Measurements from ENCODE around the gene CFAP47.
"Not testable (repeated sequence)": the region's sequence is repeated elsewhere in the genome, so short reads cannot be mapped to it uniquely, and the experiment has no call there.

Gene CFAP47, protein sequence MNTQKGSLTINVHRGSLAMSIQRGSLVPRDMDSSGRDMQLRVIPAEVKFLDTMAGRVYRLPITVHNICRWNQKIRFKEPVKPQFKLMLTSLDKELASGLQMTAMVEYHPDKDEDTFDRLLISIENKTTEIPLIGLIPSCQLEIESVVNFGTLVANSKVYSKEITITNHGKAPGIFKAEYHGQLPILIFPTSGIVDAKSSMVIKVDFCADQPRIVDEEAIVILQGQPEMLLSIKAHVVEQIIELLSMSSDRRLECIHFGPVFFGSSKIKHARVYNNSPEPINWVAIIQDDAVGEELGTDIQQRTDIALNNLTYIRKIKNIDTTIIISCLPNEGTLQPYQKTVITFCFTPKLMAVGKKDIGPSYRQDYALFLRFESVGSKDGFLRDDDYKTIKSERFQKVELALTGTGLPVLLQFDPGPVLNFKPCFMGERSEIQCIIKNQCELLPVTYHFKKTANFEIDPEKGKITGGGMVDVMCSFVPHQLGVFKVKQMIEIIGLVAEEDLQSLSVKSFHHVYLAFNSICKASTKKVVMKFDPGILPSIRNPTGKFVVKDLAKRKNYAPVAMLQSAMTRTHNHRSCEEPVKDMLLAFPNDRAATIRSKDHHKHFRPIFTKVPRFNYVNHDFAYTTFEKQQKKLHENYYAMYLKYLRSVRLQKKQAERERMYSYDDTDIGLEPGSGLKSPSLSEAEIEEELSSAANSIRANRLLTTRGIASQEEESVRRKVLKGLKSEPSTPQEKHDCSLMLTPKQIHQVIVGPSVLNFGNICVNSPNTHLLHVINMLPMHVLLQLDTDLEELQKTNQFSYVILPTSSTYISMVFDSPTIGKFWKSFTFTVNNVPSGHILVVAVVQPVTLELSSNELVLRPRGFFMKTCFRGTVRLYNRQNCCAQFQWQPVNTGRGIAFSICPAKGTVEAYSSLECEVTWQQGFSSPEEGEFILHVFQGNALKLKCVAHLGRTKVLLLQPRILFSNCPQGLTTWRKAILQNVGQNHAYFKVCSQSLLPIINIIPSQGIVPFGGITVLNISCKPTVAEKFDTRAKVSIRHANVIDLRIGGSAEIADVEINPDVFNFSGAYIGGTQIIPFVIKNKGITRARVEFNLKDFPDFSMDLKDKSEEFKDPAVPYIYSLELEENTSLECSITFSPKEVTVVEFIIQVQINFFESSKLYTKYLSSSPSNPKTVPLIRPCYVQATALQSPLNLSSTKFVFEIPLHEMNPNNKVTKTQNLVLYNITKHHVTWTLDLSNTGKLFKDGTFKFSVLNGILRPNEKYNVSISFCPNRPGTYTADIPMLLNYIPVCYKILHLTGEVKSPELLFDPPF (N-terminal part only)

DNA sequence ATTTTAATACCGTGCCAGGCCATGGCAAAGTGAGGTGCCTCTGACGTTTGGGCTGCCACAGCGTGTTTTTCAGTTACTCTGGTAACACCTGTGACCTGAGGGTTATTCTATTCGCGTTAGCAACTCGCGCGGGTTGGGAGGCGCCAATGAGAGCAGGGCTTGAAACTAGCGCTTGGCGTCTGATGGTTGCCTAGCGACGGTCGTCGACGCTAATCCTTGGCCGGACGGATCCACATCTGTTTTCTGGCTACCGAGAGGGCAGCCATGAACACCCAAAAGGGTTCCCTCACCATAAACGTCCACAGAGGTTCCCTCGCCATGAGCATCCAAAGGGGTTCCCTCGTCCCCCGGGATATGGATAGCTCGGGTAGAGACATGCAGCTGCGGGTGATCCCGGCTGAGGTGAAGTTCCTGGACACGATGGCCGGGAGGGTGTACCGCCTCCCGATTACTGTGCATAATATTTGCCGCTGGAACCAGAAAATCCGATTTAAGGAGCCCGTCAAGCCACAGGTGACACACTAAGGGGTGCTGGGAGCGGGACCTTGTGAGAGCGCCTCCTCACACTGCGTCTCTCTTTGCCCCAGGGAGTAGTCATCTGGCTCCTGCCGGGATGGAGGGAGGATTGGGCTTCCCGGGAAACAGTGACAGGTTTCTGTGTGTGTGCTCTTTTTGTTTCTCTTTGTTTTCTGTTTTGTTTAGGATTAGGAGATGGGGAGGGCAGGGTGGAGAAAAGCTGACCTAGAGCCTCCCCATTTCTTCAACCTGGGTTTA, at the start of gene CFAP47:
Gene CFAP47 (plus strand): TSS at position 199 of the 774 bp plus-strand sequence. CDS start 66 bp downstream, at position 265.
- in situ Hi-C loops (cut with MboI; ENCODE audit: low sequenced_read_pairs), result no loop called here

DNA sequence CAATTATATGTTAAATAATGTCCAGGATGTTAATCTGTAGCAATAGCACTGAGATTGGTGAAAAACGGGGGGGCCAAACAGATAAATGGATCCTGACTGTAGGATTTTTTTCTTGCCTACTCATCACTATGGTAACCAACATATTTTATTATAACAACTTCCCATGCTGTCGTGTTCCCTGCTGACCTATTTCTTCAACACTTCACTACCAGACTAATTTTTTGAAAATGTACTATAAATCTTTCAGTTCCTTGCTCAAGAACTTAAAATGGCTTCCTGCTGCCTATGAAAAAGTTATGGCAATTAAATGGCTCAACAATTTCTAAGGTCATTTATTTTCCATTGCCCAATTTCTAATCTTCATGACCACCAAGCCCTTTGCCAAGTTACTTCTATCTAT, 38.9 kb upstream of the CFAP47 start:
- in situ Hi-C loops (cut with MboI; ENCODE audit: low sequenced_read_pairs), result no loop called here

DNA sequence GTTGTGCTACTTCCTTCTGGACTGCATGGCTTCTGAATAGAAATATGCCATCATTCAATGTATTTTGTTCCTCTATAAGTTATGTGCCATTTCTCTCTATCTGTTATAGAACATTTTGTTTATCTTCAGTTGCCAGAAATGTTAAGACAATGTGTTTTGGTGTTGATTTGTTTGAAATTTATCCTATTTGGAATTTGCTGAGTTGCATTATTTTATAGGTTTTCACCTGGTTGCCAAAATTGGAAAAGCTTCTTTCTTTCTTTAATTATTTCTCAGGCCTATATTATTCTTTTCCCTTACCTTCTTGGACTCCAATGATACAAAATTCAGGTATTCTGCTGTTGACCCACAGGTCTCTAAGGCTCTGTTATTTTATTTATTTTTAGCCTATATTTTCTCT, 33.4 kb upstream of the CFAP47 start:
- in situ Hi-C loops (cut with MboI; ENCODE audit: low sequenced_read_pairs), result no loop called here

DNA sequence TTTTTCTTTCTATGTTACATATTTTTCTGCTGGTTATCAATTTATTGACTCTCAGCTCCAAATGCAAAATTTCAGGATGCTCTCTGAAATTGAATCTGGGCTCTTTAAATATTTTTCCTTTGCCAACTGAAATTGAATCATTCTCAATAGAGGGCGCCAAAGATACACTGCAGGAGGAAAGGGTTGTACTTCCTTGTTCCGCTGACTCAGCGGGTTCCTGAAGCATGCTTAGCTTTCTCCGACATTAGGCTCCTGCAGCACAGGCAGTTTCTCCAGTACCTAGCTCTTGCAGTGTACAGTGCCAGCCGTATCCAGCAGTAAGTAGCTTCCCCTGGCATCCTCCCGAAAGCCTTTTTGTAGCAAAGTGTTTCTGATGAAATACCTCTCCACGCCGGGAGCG, 28.8 kb upstream of the CFAP47 start:
- in situ Hi-C loops (cut with MboI; ENCODE audit: low sequenced_read_pairs), result no loop called here

DNA sequence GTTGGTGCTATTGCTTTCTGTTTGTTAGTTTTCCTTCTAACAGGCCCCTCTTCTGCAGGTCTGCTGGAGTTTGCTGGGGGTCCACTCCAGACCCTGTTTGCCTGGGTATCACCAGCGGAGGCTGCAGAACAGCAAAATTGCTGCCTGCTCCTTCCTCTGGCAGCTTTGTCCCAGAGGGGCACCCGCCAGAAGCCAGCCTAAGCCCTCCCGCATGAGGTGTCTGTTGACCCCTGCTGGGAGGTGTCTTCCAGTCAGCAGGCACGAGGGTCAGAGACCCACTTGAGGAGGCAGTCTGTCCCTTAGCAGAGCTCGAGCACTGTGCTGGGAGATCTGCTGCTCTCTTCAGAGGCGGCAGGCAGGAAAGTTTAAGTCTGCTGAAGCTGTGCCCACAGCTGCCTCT, 67.3 kb downstream of the CFAP47 start:
- in situ Hi-C loops (cut with MboI; ENCODE audit: low sequenced_read_pairs), result not testable (repeated sequence)

DNA sequence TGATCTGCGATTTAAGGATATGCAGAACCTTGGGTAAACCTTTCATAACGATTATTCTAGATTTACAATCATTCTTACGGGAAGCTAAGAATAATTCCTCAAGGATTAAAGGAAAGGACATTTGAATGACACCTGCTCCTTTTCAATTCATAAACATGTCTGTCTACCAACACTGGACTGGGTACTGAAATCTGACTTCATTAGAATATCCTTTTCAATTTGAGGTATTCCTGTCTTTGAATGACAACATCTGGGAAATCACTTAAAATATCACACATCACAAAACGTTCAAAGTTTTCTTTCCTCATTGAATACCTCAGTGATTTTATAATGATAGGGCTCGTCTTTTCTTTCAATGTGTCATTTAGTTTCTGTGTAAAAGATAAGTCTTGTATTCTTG, 87.7 kb downstream of the CFAP47 start:
- in situ Hi-C loops (cut with MboI; ENCODE audit: low sequenced_read_pairs), result no loop called here

DNA sequence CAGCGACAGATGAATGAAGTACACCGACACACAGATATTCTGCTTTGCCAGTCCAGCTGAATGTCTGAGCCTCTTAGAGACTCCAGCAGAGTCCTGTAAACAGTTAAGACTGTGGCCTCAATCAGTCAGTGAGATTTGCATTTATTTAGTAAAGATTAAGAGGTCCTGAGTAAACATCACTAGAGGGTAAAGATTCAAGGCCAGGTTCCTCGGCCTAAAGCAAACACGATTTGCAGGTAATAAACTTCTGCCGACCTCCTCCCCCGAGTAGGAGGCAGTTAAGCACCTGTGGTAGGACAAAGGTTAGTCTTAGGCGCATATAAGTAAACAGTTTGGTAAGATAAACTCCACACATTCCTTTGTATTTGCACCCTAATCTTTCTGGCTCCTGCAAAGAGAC, 99.6 kb downstream of the CFAP47 start:
- in situ Hi-C loops (cut with MboI; ENCODE audit: low sequenced_read_pairs), result no loop called here

DNA sequence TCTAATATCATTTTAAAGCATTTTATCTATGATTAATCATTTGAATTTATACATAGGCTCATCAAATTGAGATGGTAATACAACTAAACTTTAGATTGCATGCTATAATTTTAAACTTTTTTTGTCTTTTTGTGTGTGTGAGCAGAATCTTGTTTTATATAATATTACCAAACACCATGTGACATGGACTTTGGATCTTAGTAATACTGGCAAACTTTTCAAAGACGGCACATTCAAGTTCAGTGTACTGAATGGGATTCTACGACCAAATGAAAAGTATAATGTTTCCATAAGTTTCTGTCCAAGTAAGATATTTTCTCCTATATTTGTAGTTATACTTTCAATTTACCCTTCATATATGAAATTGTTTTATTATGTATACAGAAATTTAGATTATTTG, 116.0 kb downstream of the CFAP47 start:
- in situ Hi-C loops (cut with MboI; ENCODE audit: low sequenced_read_pairs), result no loop called here

DNA sequence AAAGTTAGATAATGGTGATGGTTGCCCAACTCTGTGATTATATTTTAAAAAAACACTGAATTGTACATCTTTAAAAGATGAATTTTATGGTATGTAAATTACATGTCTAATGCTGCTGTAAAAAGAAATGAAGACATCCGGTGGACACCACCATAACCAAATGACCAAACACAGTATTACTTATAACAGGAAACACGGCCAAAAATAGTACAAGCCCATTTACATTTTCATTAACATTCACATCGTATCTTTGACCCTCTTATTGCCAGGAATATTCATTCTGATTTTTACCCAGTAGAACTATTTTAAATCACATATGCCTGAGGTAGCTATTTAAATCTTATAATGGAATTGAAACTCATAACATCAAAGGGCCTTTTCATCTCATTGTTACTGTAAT, 143.2 kb downstream of the CFAP47 start:
- in situ Hi-C loops (cut with MboI; ENCODE audit: low sequenced_read_pairs), result no loop called here

DNA sequence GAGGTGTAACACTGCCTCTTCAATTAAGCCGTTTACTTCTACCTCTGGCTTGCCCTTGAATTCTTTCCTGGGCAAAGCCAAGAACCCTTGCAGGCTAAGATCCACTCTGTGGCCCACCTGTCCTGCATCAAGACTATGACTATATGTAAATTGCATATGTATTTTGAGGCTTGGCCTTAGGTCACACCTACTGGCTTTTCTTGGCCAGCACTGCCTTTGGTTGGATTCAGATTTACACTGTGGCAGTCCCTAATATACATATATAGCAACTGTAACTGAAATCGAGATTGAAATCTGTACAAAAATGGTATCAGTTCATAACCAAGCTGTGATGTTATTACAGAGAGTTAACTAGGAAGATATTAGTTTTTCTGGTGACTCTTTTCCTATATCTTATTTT, 151.5 kb downstream of the CFAP47 start:
- in situ Hi-C loops (cut with MboI; ENCODE audit: low sequenced_read_pairs), result no loop called here

DNA sequence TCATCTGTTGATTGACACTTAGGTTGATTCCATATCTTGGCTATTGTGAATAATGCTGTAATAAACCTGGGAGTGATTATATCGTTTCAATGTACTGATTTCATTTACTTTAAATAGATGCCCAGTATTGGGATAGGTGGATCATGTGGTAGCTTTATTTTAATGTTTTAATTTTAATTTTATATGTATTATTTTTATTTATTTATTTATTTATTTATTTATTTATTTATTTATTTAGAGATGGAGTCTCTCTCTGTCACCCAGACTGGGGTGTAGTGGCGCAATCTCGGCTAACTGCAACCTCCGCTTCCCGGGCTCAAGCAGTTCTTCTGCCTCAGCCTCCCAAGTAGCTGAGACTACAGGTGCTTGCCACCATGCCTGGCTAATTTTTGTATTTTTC, 155.5 kb downstream of the CFAP47 start:
- in situ Hi-C loops (cut with MboI; ENCODE audit: low sequenced_read_pairs), result not testable (repeated sequence)

DNA sequence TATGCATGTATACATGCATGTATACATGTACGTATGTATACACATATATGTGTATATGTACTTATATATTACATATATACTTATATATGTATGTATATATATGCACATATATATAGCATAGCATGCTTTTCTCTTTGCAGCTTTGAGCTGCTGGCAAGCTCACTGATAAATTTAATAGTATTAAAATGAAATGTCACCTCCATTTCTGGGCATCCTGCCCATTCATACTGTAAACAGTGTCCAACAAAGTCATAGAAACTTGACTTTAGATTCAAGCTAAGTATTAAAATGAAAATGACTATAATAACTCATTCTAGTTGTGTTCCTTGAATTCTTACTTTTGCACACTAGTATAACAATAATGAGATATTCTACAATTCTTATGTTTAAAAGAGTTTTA, 163.7 kb downstream of the CFAP47 start:
- in situ Hi-C loops (cut with MboI; ENCODE audit: low sequenced_read_pairs), result no loop called here

DNA sequence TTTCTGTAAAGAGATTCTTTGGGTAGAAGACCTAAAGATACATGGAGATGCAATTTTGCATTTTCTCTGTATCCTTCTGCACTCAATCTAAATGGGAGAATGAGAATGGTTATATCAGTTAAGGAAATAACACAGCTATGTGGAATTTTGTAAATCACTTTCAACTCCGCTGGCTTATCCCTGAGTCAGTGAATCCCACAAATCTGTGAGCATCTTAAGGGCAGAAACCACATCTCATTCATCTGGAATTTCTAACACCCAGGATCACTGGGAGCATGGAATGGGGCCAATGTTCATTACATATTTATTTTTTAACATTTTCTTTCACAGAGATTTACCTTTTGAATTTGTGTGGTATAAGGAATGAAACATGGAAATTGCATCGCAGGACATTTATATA, 167.8 kb downstream of the CFAP47 start:
- in situ Hi-C loops (cut with MboI; ENCODE audit: low sequenced_read_pairs), result no loop called here

DNA sequence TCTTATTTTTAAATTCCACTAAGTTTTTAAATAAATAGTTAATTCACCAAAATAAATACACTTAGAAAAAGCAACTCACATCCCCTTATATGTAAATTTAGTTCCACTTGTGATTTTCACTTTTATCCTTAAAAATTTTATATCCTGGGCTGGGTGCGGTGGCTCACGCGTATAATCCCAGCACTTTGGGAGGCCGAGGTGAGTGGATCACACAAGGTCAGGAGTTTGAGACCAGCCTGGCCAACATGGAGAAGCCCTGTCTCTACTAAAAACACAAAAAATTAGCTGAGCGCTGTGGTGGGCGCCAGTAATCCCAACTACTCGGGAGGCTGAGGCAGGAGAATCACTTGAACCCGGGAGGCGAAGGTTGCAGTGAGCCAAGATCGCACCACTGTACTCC, 169.4 kb downstream of the CFAP47 start:
- in situ Hi-C loops (cut with MboI; ENCODE audit: low sequenced_read_pairs), result not testable (repeated sequence)

DNA sequence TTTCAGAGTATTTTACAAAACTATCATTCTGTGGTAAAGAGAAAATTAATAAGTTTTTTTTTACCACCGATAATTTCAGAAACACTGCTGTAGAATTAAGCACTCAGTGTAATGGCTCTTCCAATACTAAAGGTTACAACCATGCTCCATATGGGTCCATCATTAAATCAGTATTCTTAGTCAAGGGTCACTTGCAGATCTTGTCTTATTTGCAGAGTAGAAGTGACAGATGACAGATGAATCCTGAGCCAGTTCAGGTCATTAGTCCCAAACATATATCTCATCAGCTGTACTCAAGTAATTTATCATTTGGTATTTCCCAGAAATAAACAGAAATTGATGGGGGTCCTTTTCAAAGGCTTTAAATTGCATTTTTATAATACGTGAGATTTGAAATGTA, 182.9 kb downstream of the CFAP47 start:
- in situ Hi-C loops (cut with MboI; ENCODE audit: low sequenced_read_pairs), result no loop called here

DNA sequence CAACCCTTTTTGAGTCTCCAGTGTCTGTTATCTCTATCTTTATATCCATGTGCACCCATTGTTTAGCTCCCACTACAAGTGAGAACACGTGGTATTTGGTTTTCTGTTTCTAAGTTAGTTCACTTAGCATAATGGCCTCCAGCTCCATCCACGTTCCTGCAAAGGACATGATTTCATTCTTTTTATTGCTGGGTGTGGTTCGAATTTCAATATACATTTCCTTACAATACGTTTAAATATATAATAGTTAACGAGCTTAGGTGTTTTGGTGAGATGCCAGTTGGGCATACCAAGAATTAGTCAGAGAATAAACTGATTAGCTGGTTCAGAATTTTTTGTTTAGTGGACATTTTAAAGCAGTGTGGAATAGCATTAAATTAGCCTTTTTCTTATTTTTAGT, 196.7 kb downstream of the CFAP47 start:
- in situ Hi-C loops (cut with MboI; ENCODE audit: low sequenced_read_pairs), result no loop called here

DNA sequence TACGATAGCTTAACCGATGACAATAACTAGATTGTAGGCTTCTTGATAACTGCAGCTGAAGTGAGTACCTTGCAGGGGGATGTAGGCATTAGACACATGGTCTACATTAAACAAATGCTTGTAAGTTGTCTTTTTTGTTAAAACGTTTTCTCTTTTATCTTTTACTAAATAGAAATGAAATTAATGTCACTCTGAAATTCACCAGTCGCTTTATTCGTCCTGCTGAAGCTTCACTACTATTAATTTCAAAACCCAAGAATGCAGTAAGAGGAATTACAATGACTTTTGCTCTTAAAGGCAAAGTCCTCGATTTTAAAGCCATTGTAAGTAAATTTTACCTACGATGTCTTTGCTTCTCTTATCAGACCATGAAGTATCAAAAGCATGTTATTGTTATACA, 239.7 kb downstream of the CFAP47 start:
- in situ Hi-C loops (cut with MboI; ENCODE audit: low sequenced_read_pairs), result no loop called here

DNA sequence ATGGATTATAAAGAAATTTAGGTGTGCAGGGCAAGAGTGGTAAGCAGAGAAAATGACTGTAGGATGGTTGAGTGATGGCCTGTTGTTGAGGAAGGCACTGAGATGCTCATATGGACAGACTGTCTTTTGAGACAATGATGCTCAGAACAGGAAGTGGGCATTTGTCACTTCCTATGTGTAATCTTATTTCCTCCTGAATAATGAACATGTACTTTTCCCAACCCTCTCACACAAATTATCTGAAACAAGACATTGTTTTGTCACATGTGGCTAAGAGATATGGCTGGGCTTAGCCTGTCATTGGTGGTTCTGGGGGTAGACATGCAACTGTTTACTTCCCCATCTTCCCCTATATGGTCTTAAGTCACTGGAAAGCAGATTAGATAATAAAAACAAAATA, 240.5 kb downstream of the CFAP47 start:
- in situ Hi-C loops (cut with MboI; ENCODE audit: low sequenced_read_pairs), result no loop called here

DNA sequence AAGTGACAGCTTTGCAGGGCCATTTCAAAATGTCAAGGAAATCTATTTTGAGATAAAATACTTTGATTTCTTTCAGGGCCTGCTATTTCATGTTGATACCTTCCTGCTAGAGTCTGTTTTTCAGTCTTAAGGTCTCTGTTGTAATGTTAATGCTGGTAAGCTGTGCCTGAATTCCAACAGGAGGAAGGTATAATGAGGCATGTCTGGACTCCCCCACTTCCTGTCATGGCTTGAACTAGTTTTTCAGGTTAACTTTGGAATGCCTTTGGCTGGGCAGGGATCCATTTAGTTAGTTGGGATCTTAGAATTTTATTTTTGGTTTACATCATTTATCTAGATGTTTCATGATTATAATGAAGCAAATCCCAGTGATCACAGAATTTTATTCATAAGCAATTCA, 279.0 kb downstream of the CFAP47 start:
- in situ Hi-C loops (cut with MboI; ENCODE audit: low sequenced_read_pairs), result no loop called here

DNA sequence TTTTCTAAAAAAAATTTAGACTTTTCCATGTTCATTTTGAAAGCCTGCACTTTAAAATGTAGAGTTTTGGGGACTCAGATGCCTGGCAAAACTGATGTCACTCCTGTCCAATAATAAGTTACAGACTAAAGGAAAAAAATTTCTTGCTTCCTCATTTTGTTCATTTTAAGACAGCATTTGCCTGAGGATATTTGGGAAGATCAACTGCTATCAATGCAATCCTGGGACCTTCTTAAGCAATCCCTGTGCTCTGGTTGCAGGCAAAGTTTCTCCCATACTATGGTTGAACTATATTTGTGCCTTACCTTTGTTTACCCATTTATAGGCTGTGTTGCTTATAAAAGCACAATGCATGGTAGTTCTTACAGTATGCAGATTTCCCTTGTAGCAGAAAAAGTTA, 280.4 kb downstream of the CFAP47 start:
- in situ Hi-C loops (cut with MboI; ENCODE audit: low sequenced_read_pairs), result no loop called here

All from HL-60/S4 treated with phorbol 12-myristate 13-acetate at 8.2 ng/mL for 4 days and 3 days (cell line).